NK-92 (cell line): ENCODE results near the gene TLK2.
"Not testable (repeated sequence)": the region's sequence is repeated elsewhere in the genome, so short reads cannot be mapped to it uniquely, and the experiment has no call there.

Source experiments
- DNase-seq: peaks from one replicate; lab custom pipeline; 2025; ENCODE audit not compliant: unreplicated experiment; lab: John Stamatoyannopoulos, UW

The TLK2 gene

GRCh38 chr17:62557532-62557931, 78.9 kb downstream of the TLK2 start:
- DNase-seq = not testable (repeated sequence)

GRCh38 chr17:62558941-62559340, 80.3 kb downstream of the TLK2 start:
- DNase-seq = not testable (repeated sequence)

- DNase-seq = not testable (repeated sequence)
These were observed 82.3 kb downstream of the TLK2 start for GRCh38 chr17:62560971-62561370.

- no peak for DNase-seq
These were observed 84.0 kb downstream of the TLK2 start for GRCh38 chr17:62562656-62563055.

- DNase-seq = no peak
These were observed 87.2 kb downstream of the TLK2 start for GRCh38 chr17:62565817-62566216.

- DNase-seq = no peak
These were observed 88.5 kb downstream of the TLK2 start for GRCh38 chr17:62566996-62567578.

GRCh38 chr17:62572488-62572887, 93.9 kb downstream of the TLK2 start:
- DNase-seq = no peak

GRCh38 chr17:62572888-62573401, 94.3 kb downstream of the TLK2 start:
- DNase-seq = no peak

- DNase-seq = no peak
These were observed 95.0 kb downstream of the TLK2 start for GRCh38 chr17:62573480-62574117.

GRCh38 chr17:62576382-62576781, 97.8 kb downstream of the TLK2 start:
- no peak for DNase-seq

GRCh38 chr17:62578757-62579487, 100.3 kb downstream of the TLK2 start:
- DNase-seq = no peak

- no peak for DNase-seq
These were observed 102.3 kb downstream of the TLK2 start for GRCh38 chr17:62580947-62581346.

- no peak for DNase-seq
These were observed 103.1 kb downstream of the TLK2 start for GRCh38 chr17:62581764-62582163.

- DNase-seq = no peak
These were observed 108.9 kb downstream of the TLK2 start for GRCh38 chr17:62587554-62587953.

GRCh38 chr17:62588109-62588508, 109.5 kb downstream of the TLK2 start:
- no peak for DNase-seq

- DNase-seq = no peak
These were observed 112.7 kb downstream of the TLK2 start for GRCh38 chr17:62591333-62591732.

- not testable (repeated sequence) for DNase-seq
These were observed 113.2 kb downstream of the TLK2 start for GRCh38 chr17:62591822-62592221.

GRCh38 chr17:62592341-62593099, 113.9 kb downstream of the TLK2 start:
- no peak for DNase-seq

- no peak for DNase-seq
These were observed 116.9 kb downstream of the TLK2 start for GRCh38 chr17:62595484-62595883.

GRCh38 chr17:62596662-62597061, 118.0 kb downstream of the TLK2 start:
- no peak for DNase-seq

- DNase-seq = no peak
These were observed 118.5 kb downstream of the TLK2 start for GRCh38 chr17:62597150-62597549.
